ENCODE measurements around the gene CA14. TPM values are rescaled to one million over a fixed set of nuclear protein-coding genes. Genes with fewer than 3 reads are reported as not detected.
A peak's percentile ranks its signal among the peaks of the same experiment; 100 is the strongest.
"Not testable (repeated sequence)": the region's sequence is repeated elsewhere in the genome, so short reads cannot be mapped to it uniquely, and the experiment has no call there.

Gene CA14
- total RNA-seq: not detected
- long read RNA-seq, donor 1: 0 reads
- long read RNA-seq, donor 2: 0 reads

GRCh38 chr1:150257624-150258585, at the start of gene CA14:
TSS of gene CA14 (plus strand) at chr1:150257774. CDS start at chr1:150258129, 355 bp downstream.
- intact Hi-C loops (cut with DNase I): no loop called here
- DNase-seq (ENCODE audit: low spot score): no peak

DNA sequence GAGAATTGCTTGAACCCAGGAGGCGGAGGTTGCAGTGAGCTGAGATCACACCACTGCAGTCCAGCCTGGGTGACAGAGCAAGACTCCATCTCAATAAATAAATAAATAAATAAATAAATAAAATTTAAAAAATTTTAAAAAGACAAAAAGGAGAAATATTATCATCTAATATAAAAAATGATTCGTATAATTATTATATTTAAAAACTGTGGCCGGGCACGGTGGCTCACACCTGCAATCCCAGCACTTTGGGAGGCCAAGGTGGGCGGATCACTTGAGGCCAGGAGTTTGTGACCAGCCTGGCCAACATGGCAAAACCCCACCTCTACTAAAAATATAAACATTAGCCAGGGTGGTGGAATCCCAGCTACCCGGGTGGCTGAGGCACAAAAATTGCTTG, 49.1 kb upstream of the CA14 start:
- DNase-seq (ENCODE audit: low spot score); intact Hi-C loops (cut with DNase I): not testable (repeated sequence)

DNA sequence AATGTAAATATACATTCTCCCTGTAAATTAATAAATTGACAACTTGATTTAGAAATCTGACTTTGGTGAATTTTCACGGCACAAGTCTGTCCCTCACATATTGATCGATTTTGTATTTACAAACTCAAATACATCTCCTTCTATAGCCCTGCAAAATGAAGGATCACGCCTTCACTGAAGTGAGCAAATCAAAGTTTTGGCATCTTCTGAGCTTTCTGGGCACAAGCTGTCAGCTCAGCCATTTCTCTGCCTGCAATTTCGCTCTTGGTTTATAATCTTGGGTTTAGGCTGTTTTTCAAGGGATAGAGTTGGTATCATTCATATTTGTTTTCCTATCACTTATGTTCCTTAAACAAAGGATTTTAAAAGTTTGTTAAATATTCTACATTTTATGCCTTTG, 47.5 kb upstream of the CA14 start:
- no peak for DNase-seq (ENCODE audit: low spot score)
- intact Hi-C loops (cut with DNase I): no loop called here

DNA sequence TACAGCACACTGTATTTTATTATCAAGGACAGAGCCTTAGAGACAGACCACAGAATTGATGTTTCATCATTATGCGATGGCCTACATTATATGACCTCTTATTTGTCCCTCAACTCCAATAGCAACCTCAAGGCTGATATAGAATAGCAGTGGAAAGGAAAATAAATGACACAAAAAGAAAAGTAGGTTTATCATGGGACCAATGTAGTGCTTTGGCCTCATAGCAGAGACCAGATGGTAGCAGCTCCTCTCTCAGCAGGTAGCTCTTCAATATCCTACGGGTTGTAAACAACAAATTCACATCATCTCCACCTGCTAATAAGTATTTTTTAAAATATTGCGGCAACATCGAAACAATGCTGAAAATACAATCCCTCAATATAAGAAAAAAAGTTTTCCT, 46.9 kb upstream of the CA14 start:
- DNase-seq (ENCODE audit: low spot score): no peak
- intact Hi-C loops (cut with DNase I): no loop called here

DNA sequence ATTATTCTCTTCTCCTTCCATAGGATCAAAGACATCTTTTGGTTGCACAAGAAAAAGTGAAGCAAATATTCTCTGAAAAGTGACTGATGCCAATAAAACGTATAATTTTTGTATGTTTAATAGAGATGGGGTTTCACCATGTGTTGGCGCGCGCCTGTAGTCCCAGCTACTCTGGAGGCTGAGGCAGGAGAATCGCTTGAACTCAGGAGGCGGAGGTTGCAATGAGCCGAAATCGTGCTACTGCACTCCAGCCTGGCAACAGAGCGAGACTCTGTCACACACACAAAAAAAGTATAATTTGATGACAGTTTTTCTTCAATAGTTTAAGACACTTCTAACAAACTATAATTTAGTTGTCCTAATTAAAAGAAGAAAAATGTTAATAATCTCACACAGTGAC, 45.5 kb upstream of the CA14 start:
- intact Hi-C loops (cut with DNase I): no loop called here
- DNase-seq (ENCODE audit: low spot score): no peak

DNA sequence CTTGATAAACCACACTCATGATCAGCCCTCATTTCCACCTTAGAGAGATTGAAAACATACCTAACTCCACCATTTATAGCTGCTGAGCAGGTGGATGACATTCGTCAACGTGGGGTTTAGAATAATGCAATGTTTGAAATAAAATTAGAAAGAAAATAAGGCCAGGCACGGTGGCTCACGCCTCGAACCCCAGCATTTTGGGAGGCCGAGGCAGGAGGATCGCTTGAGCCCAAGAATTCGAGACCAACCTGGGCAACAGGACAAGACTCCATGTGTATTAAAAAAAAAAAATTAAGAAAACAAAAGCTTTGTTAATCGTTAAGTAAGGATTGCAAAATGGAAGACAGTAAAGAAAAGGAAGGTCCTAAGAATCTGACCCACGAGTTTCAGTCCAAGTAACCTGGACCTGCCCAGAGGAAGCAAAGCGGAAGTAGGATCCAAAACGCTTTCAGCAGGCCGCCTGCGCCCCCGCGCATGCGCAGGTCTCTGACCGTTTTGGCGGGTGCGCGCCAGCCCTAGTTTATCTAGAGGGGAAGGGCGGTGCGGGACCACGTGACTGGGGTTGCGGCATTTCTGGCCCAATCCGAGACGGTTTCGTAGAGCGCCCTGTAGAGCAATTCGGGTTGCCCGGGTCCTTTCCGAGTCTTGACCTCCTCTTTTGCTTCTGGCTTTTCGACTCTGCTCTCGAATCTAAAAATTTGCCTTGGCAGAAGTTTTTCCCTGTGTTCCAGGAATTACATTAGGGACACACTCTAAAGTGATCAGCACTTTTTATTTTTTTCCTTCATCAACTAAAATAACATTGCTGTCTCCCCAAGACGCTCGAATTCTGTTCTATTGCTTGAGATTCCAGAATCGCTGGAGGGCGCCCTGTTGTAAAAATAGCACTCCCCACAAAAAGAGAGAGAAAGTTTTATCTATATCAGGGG, 44.1 kb upstream of the CA14 start:
- intact Hi-C loops (cut with DNase I): no loop called here
- peak; percentile 99 for DNase-seq (ENCODE audit: low spot score)

- DNase-seq (ENCODE audit: low spot score); intact Hi-C loops (cut with DNase I): not testable (repeated sequence)
These were observed 43.3 kb upstream of the CA14 start for GRCh38 chr1:150214099-150214756.

DNA sequence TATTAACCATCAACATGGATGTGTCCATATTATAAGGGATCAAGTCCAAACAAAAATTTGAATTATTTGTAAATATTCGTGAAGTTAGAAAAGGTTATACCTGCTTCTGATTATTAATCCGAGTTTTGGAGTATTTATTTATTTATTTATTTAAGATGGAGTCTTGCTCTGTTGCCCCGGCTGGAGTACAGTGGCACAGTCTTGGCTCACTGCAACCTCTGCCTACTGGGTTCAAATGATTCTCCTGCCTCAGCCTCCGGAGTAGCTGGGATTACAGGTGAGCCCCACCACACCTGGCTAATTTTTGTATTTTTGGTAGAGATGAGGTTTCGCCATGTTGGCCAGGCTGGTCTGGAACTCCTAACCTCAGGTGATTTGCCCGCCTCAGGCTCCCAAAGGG, 41.7 kb upstream of the CA14 start:
- DNase-seq (ENCODE audit: low spot score); intact Hi-C loops (cut with DNase I): not testable (repeated sequence)

GRCh38 chr1:150221552-150221951, 36.0 kb upstream of the CA14 start:
- intact Hi-C loops (cut with DNase I): no loop called here
- DNase-seq (ENCODE audit: low spot score): no peak

DNA sequence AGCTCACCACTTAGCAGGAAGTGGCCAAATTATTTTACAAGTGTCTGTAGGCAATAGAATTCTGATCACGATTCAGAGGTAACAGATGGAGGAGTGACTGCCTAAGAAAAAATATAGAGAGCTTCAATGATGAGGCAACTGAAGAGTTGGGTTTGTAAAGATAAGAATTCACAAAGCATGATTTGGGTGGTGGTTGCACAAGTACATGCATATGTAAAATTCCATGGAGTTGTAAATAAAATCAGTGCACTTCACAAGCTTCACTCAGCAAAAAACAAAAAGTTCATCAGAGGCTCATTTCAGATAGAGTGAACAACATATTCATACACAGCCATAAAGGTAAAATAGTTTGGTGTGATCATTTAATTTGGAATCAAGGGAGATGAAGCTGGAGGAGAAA, 32.6 kb upstream of the CA14 start:
- intact Hi-C loops (cut with DNase I): no loop called here
- DNase-seq (ENCODE audit: low spot score): no peak

- intact Hi-C loops (cut with DNase I): no loop called here
- DNase-seq (ENCODE audit: low spot score): no peak
These were observed 32.0 kb upstream of the CA14 start for GRCh38 chr1:150225546-150225945.

GRCh38 chr1:150226486-150226885, 31.1 kb upstream of the CA14 start:
- intact Hi-C loops (cut with DNase I): no loop called here
- DNase-seq (ENCODE audit: low spot score): no peak

GRCh38 chr1:150227228-150227627, 30.3 kb upstream of the CA14 start:
- no peak for DNase-seq (ENCODE audit: low spot score)
- intact Hi-C loops (cut with DNase I): no loop called here

GRCh38 chr1:150228246-150228645, 29.3 kb upstream of the CA14 start:
- DNase-seq (ENCODE audit: low spot score); intact Hi-C loops (cut with DNase I): not testable (repeated sequence)

- intact Hi-C loops (cut with DNase I): not testable (repeated sequence)
These were observed 24.7 kb upstream of the CA14 start for GRCh38 chr1:150232921-150233320.

DNA sequence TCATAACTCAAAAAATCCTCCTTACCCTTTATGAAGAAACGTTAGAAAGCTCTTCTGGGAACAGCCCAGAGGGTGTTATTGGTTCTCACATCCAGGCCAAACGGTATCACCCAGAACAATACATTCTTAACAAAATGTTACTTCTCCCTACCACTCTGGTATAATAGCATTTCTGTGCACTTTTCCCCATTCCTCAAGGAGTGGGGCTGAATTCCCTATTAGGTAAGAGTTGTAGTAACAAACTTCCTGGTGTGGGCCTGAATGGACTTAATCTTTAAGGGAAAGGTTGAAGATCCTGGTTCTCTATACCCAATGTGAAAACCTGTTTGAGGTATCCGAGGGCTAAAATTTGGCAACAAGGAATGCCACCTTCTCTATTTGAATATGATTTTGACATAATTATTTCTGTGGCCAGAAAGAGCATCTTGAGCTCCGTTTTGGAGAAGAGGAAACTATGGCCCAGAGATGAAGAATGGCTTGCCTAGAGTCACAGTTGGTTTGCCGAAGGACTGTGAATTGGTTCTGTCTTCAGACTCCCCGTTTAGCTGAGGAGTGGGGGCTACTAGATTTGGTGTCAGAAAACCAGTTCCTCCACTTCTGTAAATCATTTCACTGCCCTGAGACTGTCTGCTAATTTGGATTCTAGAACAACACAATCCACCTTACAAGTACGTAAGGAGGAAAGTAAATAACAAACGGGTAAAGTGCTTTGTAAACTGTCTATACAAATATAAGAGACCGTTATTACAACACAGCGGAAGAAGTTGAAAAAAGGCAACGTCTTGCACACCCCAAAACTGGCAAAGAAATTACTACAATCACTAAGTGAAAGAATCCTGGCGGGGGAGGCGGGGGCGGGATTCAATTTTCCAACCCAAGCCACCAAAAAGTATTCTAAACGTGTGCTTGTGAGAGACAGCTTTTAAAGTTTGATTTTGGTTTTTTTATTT, 23.9 kb upstream of the CA14 start:
- intact Hi-C loops (cut with DNase I): no loop called here
- no peak for DNase-seq (ENCODE audit: low spot score)

More at GRCh38 chr1:150232921-150233320, 24.7 kb upstream of the CA14 start:
- DNase-seq (ENCODE audit: low spot score): not testable (repeated sequence)

DNA sequence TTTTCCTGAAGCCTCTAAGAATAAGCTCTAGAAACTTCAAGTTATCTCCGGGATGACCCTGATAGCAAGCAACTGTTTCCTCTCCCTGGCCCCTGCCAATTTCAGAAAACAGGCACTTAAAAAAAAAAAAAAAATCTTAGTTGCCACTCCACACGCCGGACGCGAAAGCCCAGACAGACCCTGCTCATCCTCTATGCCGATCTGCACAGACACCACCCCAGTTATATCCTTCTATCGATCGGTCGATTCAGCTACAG, 23.3 kb upstream of the CA14 start:
- no peak for DNase-seq (ENCODE audit: low spot score)
- intact Hi-C loops (cut with DNase I): no loop called here

GRCh38 chr1:150234566-150235293, 22.8 kb upstream of the CA14 start:
- DNase-seq (ENCODE audit: low spot score): peak; percentile 94
- intact Hi-C loops (cut with DNase I): no loop called here
